GM21367 (cell line): ENCODE data around the gene SLK.

Source experiments
- ATAC-seq: cut with Tn5 transposase; IDR thresholded peaks from one replicate; pipeline ENCODE4 v1.9.1; 2021; ENCODE audit not compliant: unreplicated experiment

The SLK gene

DNA sequence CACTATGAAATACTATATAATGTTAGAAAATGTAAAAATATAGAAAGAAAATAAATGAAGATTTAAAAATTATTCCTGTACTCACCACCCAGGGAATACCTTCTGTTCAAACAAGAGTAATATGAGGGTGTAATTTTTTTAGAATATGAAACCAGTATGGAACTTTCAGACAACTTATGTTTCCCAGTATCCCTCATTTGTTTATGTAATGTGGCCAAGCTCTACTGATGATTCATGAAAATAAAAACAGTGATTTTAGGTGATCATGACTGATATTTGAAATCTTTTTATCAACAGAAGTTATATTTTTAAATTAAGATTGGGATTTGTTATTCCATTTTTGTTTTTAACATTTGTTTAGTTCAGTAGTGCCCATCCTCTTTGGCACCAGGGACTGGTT is 18.8 kb downstream of the SLK start:
- ATAC-seq, result no peak

GRCh38 chr10:103986360-103986759 is 19.4 kb downstream of the SLK start:
- ATAC-seq, result no peak

DNA sequence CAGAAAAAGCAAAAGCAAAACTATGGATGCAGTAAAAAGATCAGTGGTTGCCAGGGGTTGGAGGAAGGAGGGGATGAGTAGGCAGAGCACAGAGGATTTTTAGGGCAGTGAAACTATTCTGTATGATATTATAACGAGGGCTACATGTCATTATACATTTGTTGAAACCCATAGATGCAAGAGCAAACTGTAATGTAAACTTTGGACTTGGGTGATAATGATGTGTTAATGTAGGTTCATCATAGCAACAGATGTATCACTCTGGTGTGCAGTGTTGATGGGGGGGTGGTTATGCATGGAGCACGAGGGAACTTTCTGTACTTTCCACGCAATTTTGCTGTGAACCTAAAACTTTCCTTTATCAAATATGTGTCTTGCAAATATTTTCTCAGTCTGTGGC is 23.2 kb downstream of the SLK start:
- ATAC-seq, result no peak

GRCh38 chr10:103990531-103990930 is 23.6 kb downstream of the SLK start:
- no peak for ATAC-seq

DNA sequence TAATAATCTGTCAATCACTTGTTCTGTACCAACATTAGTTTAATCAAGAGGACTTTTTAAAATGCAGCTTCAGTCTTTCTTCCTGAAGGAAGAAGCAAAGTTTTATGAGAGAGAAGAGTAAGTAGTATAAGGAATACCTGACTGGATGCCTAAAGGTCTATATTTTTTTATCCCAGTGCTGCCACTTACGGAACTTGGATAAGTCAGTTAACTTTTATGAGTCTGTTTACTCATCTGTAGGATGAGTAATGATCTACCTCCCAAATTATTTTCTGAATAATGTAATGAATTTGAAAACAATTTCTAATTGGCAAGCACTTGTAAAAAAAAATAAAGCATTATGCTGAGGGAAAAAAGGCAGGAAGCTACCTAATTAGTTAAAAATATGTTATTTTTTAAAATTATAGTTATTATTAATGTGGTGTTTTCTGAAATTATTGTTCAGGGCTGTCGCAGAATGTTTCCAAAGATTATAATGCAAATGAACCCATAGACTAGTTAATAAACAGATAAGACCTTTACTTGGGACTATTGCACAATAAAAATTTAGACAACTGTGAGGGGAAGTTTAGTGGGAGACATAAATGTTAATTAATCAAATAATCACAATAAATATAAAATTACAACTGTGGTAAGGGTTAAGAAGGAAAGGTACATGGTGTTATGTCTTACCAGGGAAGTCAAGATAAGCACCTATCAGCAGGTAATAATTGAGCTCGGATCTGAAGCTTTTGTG is 24.6 kb downstream of the SLK start:
- no peak for ATAC-seq

- no peak for ATAC-seq
These were observed 28.2 kb downstream of the SLK start for GRCh38 chr10:103995134-103995533.

- ATAC-seq, result no peak
These were observed 31.9 kb downstream of the SLK start for GRCh38 chr10:103998805-103999204.

- no peak for ATAC-seq
These were observed 36.0 kb downstream of the SLK start for GRCh38 chr10:104002911-104003310.

GRCh38 chr10:104005172-104005863 is 38.4 kb downstream of the SLK start:
- ATAC-seq, result no peak

GRCh38 chr10:104011904-104012303 is 45.0 kb downstream of the SLK start:
- no peak for ATAC-seq

- no peak for ATAC-seq
These were observed 46.5 kb downstream of the SLK start for GRCh38 chr10:104013489-104013888.

DNA sequence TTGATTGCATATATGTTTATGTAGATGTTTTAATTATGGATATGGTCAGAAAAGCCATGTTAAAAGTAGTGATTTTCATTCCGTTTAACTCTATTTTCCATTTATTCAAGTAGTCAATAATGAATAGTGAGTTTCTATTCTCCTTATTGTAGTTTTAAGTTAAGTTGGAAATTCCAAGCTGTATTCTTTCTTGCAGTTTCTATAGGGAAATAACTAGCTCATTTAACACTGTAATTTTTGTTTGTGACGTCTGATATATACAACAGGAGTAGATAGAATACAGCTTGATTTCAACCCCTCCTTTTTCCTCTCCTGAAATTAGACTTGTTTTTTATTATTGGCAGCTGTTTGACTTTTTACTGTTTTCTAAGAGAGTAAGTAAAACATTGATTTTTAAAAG is 47.2 kb downstream of the SLK start:
- no peak for ATAC-seq

DNA sequence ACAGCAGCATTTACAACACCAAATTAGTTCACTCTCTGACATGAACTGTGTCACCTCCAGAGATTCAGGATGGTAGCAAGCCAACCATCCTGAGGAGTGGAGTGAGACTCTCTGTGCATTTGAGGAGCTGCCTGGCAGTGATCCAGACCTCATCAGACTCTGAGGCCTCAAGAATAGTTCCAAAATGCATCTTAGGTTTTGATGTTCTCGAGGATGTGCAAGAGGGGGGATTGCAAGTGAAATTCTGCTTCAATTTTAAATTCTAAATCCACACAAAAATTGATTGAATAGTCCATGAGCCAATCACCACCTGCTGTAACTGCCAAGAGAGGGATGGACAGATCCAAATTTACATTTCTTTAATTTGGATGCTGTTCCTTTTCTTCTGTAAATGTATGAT is 49.7 kb downstream of the SLK start:
- no peak for ATAC-seq

- ATAC-seq, result no peak
These were observed 51.5 kb downstream of the SLK start for GRCh38 chr10:104018471-104018870.

DNA sequence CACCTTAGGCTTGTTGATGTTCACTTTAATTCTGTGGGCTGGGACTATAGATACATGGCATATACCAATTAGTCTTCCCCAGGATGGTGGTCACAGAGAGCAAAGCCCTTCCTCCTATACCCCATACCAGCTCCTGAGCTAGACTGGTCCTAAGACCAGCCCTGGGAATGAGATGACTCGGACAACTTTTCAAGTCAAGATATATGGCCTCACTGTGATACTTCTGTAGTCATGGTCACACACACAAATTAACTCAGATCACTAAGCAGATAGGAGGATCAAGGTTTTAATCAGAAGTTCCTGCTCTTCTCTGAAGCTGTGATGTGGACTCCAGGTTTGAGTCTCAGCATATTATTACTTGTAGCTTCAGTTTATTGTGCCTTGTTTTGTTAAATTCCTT is 53.1 kb downstream of the SLK start:
- ATAC-seq, result no peak

DNA sequence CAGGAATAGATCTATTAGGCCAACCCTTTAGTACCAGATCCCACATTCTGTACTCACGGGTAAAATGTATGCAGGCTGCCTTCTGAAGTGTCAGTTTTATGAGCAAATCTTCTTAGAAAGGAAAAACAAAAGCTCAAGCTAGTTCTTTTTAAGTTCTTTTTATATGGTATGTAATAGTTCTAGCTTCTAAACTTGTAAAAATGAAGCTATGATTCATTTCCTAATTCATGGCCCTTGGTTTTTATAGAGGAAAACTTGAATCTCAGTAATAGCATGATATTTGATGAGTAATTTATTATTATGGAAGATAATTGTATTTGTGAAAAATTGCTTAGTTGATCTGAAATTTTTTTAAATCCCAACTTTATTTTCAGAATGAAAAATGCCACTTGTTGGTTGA is 54.3 kb downstream of the SLK start:
- ATAC-seq, result no peak

- no peak for ATAC-seq
These were observed 55.1 kb downstream of the SLK start for GRCh38 chr10:104022026-104022425.

GRCh38 chr10:104025524-104025923 is 58.6 kb downstream of the SLK start:
- ATAC-seq, result no peak

- no peak for ATAC-seq
These were observed 59.8 kb downstream of the SLK start for GRCh38 chr10:104026762-104027161.

GRCh38 chr10:104028146-104028545 is 61.2 kb downstream of the SLK start:
- no peak for ATAC-seq

DNA sequence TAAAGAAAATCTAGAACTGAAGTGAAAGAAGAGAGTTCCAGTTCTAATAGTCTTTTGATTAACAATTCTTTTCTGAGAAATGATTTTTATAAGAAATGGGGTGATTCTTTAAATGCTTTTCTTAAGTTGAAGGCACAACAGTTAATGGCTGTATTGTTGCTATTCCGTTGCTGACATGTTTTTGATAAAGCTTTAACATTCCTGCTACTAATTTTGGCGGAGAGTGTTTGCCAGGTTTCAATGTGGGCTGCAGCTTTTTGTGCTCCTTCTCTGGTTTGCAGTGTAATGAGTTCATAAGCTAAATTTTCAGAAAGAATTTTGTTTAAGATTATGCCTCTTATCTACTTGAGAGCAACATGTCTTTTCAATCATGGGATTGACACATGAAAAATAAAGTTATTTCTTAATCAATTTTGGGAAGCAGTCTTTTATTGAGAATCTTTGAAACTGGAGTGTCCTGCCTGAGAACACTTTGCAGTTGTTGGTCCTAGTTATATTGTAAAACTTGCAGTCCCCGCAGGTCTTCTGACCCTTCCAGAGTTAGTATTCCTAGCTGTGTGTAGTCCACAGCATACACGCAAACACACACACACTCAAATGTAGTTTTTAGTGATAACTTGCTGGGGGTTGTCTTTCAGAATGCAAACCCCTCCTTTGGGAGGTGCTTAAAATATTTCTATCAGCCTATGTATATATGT is 62.0 kb downstream of the SLK start:
- ATAC-seq, result no peak

DNA sequence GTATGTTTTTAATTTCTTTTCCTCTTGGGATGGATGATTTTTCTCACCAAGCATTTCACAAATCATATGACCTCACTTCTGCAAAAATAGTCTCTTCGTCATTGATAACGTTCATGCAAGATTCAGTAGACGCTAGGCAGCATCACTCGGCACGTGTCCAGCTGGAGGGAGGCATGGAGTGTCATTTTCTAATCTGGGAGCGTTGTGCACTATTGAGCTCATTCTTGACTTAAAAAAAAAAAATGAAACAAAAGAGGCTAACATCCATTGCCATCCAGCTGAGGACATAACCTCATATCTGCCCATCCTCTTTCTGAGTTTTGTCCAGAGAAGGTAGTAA is 62.6 kb downstream of the SLK start:
- ATAC-seq, result no peak
